GM12874 (cell line): ENCODE measurements around the gene MVK.

ENCODE experiments used
- CTCF ChIP-seq: IDR thresholded peaks from 2 replicates; pipeline ENCODE4 v1.5.1; 2011; ENCODE audit warnings: low read depth, mild to moderate bottlenecking, control low read depth, low read length, moderate library complexity; ENCODE audit not compliant: insufficient read depth

MVK gene

GRCh38 chr12:109637996-109638395 is 64.4 kb downstream of the MVK start:
- TF ChIP-seq CTCF, result no peak

DNA sequence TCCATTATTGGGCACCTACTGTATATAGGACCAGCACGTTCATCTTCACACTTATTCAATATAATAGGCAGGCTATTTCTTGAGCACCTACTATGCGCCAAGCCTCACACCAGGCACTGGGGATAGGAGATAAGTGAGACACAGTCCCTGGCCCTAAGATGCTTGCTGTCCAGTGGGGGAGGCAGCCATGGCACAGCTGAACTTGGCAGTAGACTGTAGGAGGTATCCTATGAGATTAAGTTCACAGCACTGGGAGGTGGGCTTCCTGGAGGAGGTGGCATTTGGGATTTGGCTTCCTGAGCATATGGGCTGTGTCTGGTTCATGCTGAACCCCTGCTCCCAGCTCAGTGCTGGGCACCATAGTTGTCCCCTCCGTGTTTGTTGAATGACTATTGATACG is 65.1 kb downstream of the MVK start:
- TF ChIP-seq CTCF, result no peak

GRCh38 chr12:109639151-109639872 is 65.7 kb downstream of the MVK start:
- no peak for TF ChIP-seq CTCF

DNA sequence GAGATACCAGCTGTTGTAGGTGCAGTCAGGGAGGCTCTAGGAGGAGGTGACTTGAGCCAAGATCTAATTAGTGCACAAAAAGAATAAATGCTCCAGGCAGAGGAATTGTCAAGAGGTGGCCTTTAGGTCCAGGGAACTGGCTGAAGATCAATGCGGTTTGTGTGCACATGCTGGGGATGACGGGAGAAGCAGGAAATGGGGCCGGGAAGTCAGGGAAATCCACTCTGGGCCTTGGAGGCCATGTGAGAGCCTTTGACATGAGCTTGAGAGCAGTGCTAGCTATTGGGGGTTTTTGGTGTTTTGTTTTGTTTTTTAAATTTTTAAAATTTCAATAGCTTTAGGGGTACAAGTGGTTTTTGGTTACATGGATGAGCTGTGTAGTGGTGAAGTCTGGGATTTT is 67.4 kb downstream of the MVK start:
- TF ChIP-seq CTCF, result no peak

- TF ChIP-seq CTCF, result no peak
These were observed 67.8 kb downstream of the MVK start for GRCh38 chr12:109641422-109641821.

- no peak for TF ChIP-seq CTCF
These were observed 69.0 kb downstream of the MVK start for GRCh38 chr12:109642506-109643132.

DNA sequence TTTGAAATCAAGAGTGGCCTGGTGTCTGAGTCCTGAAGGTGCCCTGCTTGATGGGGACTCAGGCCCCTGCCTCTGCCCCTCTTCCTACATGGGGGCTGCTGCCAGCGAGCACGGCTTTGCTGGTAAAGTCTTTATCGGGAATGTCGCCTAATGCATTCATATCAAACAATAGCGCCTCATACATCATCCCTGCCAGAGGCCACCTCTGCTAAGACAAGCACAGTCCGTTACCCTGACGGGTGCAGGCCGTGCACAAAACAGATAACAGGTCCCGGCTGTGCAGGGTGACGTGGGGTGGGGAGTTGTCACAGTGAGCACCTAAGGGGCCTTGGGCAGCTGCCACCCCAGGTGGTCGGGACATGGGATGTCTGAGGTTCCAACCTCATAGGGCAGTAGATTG is 71.6 kb downstream of the MVK start:
- TF ChIP-seq CTCF, result no peak
